Fibroblast of pulmonary artery (primary cell): Measurements from ENCODE around the gene BDP1.
"Not testable (repeated sequence)": the region's sequence is repeated elsewhere in the genome, so short reads cannot be mapped to it uniquely, and the experiment has no call there.

Experiments
- DNase-seq: peaks from one replicate; pipeline ENCODE4 v3.0.0-alpha.2; 2010; ENCODE audit warnings: low read depth
- H3K4me3 ChIP-seq: replicated peaks from 2 replicates; pipeline ENCODE4 v1.5.1; 2011; ENCODE audit warnings: low read depth, mild to moderate bottlenecking, control low read depth, low read length, moderate library complexity
- TF ChIP-seq, protein P1 (sequence below): IDR thresholded peaks from 2 replicates; pipeline ENCODE4 v1.5.1; 2011; ENCODE audit warnings: mild to moderate bottlenecking, control low read depth, low read length, inconsistent platforms; ENCODE audit errors: missing control alignments

The BDP1 gene

DNA sequence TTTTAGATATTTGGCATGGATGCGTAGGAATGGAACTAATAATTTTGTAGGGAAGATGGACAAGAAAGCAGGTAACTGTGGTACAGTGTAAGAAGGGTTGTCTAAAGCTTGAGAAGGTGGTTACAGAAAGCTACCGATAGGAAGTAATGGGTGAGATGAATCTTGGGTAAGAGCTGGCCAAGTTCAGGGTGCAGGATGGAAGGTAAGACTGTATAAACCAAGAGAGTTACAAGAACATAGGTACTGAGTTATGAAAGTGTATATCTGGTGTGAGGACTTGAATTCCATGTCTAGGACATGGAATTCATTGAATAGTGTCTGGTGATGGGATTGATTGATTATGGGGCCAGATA, 133.1 kb downstream of the BDP1 start:
- no peak for DNase-seq
- no peak overlapping the region for H3K4me3 ChIP-seq
- TF ChIP-seq, protein P1, sequence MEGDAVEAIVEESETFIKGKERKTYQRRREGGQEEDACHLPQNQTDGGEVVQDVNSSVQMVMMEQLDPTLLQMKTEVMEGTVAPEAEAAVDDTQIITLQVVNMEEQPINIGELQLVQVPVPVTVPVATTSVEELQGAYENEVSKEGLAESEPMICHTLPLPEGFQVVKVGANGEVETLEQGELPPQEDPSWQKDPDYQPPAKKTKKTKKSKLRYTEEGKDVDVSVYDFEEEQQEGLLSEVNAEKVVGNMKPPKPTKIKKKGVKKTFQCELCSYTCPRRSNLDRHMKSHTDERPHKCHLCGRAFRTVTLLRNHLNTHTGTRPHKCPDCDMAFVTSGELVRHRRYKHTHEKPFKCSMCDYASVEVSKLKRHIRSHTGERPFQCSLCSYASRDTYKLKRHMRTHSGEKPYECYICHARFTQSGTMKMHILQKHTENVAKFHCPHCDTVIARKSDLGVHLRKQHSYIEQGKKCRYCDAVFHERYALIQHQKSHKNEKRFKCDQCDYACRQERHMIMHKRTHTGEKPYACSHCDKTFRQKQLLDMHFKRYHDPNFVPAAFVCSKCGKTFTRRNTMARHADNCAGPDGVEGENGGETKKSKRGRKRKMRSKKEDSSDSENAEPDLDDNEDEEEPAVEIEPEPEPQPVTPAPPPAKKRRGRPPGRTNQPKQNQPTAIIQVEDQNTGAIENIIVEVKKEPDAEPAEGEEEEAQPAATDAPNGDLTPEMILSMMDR = no peak

DNA sequence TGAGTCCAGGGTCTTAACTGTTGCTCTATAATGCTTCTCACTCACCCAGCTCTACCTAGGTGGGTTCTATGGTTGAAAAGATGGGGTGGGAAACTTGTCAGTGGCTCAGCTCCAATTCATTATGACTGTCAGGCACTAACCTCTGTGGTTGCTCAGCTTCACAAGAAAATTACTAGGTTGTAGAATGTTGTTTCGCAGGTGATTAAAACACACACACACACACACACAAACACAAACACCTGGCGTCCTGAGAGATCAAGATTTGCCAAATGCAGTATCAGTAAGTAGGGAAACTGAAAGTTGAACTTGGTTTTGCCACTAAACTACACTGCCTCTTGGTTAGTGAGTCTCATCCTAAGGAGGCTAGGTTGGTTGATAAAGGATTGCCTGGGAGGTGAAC, 134.5 kb downstream of the BDP1 start:
- H3K4me3 ChIP-seq = no peak overlapping the region
- TF ChIP-seq, protein P1 = no peak
- DNase-seq = no peak

DNA sequence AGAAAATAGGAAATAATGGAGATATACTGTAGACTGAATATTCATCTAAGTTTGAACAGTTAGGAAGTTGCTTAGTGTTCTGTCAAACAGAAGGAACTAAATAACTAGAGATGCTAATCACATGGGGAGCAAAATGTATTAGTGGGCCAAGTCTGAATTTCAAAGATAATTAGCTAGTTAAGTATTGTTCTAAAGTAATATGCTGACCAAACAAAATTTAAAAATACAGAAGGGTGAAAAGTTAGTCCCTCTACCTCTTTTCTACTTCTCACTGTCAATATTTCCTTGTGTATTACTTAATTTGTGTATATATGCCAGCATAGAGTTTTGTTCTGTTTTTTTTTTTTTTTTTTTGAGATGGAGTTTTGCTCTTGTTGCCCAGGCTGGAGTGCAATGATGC, 135.6 kb downstream of the BDP1 start:
- H3K4me3 ChIP-seq = no peak overlapping the region
- TF ChIP-seq, protein P1 = no peak
- DNase-seq = no peak

DNA sequence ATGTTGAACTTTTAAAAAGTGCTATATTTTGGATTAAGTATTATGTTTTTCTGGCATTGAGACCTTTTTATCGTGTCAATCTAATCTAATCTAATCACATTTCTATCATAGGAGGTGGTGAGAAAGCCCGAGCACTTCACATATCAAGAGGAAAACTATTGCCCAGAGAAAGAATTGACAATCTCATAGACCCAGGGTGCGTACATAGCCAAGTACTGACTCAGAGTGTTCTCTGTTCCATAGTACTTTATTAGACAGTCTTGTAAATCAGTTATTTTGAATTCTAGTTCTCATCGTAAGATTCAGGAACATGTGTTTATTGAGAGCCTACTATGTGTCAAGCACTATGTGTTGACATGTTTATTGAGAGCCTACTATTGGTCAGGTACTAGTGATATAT, 140.7 kb downstream of the BDP1 start:
- H3K4me3 ChIP-seq = no peak overlapping the region
- DNase-seq = no peak
- TF ChIP-seq, protein P1 = no peak

DNA sequence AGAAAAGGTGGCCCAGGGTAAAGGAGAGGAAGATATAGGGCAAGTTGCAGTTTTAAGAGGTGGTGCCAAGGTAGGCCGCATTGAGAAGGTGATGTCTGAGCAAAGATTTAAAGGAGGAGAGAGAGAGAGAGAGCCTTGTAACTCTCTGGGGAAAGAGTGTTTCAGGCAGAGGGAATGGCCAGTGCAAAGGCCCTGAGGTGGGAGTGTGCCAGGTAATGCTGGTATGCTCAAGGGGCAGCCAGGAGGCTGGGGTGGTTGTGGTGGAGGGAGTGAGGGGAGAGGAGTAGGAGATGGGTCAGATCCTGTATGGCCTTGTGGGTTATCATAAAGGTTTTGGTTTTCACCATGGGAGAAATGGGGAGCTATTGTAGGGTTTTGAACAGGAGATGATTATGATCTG, 141.6 kb downstream of the BDP1 start:
- no peak overlapping the region for H3K4me3 ChIP-seq
- TF ChIP-seq, protein P1 = no peak
- DNase-seq = no peak

DNA sequence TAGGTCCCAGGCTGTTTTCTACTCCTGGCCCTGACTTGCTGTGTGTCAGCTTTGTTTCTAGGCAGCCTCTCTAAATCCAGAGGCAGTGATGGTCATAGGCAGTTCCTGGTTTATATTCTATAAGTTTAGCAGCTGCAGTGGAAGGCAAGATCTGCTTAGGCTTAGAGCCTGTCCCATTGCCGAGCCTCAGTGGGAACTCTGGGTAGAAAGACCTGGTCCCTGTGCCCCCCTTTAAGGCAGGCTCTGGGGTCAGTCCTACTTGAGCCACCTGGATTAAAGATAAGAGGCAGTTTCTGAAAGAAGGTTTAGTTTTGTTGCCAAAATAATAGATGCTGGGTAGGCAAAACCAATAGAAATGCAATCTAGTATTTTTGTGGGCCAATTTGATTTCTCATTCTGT, 145.3 kb downstream of the BDP1 start:
- no peak for DNase-seq
- TF ChIP-seq, protein P1 = no peak
- H3K4me3 ChIP-seq = no peak overlapping the region

DNA sequence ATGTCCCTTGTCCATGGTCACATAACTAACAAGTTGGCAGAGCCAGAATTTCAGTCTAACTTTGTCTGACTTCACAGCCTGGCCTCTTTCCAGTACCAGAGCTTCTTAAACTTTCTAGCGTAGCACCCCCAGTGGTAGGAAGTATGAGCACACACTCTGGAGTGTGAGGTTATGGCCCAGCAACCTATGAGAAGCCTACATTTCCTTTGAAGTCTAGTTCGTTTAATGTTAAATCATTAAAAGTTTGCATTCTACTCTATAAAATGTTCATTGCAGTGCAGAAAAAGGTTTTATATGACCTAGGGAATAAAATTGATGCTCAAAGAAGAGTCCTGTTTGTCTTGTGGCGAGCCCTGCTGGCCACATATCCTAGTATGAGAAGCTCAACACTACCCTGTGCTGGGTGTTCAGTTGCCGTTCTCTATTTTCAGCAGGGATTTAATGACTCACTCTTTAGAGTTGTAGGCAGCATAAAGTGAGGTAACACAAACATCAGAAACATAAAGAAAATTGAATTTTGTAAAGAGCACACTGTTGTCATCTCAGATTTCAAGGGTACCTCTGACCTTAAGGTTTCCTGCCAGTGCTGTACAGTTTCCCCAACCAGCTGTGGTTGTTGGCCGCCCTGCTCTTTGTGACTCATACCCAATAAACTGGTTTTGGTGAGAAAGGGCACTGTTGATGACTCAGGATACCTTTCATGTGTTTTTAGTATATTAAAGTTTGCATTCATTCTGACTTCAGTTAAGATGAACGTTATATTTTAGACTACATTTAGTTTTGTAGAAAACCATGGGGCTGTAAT, 146.0 kb downstream of the BDP1 start:
- TF ChIP-seq, protein P1 = peak; percentile 74
- peak; percentile 95 for DNase-seq
- no peak overlapping the region for H3K4me3 ChIP-seq

DNA sequence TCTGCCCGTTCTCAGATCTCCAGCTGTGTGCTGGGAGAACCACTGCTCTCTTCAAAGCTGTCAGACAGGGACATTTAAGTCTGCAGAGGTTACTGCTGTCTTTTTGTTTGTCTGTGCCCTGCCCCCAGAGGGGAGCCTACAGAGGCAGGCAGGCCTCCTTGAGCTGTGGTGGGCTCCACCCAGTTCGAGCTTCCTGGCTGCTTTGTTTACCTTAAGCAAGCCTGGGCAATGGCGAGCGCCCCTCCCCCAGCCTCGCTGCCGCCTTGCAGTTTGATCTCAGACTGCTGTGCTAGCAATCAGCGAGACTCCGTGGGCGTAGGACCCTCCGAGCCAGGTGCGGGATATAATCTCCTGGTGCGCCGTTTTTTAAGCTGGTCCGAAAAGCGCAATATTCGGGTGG, 154.5 kb downstream of the BDP1 start:
- not testable (repeated sequence) for DNase-seq, H3K4me3 ChIP-seq
